H9 (cell line): Measurements from ENCODE around the gene ATP5MG. TPM values are rescaled to one million over a fixed set of nuclear protein-coding genes. Genes with fewer than 3 reads are reported as not detected.
A peak's percentile ranks its signal among the peaks of the same experiment; 100 is the strongest.

ENCODE experiments used
- DNase-seq: peaks from one replicate; pipeline ENCODE4 v3.0.0-alpha.2; 2017
- H2AFZ ChIP-seq: one replicate; pipeline ENCODE4 v1.6.1; 2013; ENCODE audit warnings: mild to moderate bottlenecking, low read length, control low read depth, moderate library complexity
- H2AK5ac ChIP-seq: 2 replicates; pipeline ENCODE4 v1.6.1; 2013; ENCODE audit warnings: low read length, control low read depth, mixed read lengths; ENCODE audit not compliant: insufficient read length
- H2BK120ac ChIP-seq: one replicate; pipeline ENCODE4 v1.6.1; 2013; ENCODE audit warnings: low read depth, mild to moderate bottlenecking, low read length, control low read depth, inconsistent platforms; ENCODE audit not compliant: poor library complexity, severe bottlenecking
- H2BK12ac ChIP-seq: 2 replicates; pipeline ENCODE4 v1.6.1; 2013; ENCODE audit warnings: low read length, control low read depth, mixed read lengths, low read depth; ENCODE audit not compliant: insufficient read length
- H2BK15ac ChIP-seq: 2 replicates; pipeline ENCODE4 v1.6.1; 2013; ENCODE audit warnings: low read depth, low read length, control low read depth
- H2BK20ac ChIP-seq: one replicate; pipeline ENCODE4 v1.6.1; 2013; ENCODE audit warnings: low read depth, mild to moderate bottlenecking, low read length, control low read depth, inconsistent platforms; ENCODE audit not compliant: poor library complexity, severe bottlenecking
- H2BK5ac ChIP-seq: 2 replicates; pipeline ENCODE4 v1.6.1; 2013; ENCODE audit warnings: low read length, control low read depth, mixed read lengths; ENCODE audit not compliant: insufficient read length
- H3K14ac ChIP-seq: 2 replicates; pipeline ENCODE4 v1.6.1; 2013; ENCODE audit warnings: low read length, control low read depth; ENCODE audit not compliant: insufficient read depth
- H3K18ac ChIP-seq: 2 replicates; pipeline ENCODE4 v1.6.1; 2013; ENCODE audit warnings: low read depth, mild to moderate bottlenecking, mixed read lengths, low read length, control low read depth; ENCODE audit not compliant: insufficient read length
- H3K23ac ChIP-seq: 2 replicates; pipeline ENCODE4 v1.6.1; 2013; ENCODE audit warnings: low read length, control low read depth, mixed read lengths, low read depth; ENCODE audit not compliant: insufficient read length
- H3K23me2 ChIP-seq: 2 replicates; pipeline ENCODE4 v1.6.1; 2013; ENCODE audit warnings: low read depth, mild to moderate bottlenecking, mixed read lengths, low read length, control low read depth; ENCODE audit not compliant: insufficient read length, poor library complexity, severe bottlenecking
- H3K27ac ChIP-seq: 2 replicates; pipeline ENCODE4 v1.5.1; 2013; ENCODE audit warnings: low read length, control low read depth, mixed read lengths, low read depth; ENCODE audit not compliant: insufficient read length
- H3K27me3 ChIP-seq: 2 replicates; pipeline ENCODE4 v1.6.1; 2013; ENCODE audit warnings: low read length, control low read depth, inconsistent platforms; ENCODE audit not compliant: insufficient read depth
- H3K4ac ChIP-seq: 2 replicates; pipeline ENCODE4 v1.6.1; 2013; ENCODE audit warnings: low read depth, mild to moderate bottlenecking, control low read depth, inconsistent platforms, low read length, moderate library complexity
- H3K4me1 ChIP-seq: 2 replicates; pipeline ENCODE4 v1.6.1; 2013; ENCODE audit warnings: low read length, control low read depth, inconsistent platforms; ENCODE audit not compliant: insufficient read depth
- H3K4me2 ChIP-seq: 2 replicates; pipeline ENCODE4 v1.6.1; 2013; ENCODE audit warnings: low read length, control low read depth, mixed read lengths; ENCODE audit not compliant: insufficient read length, insufficient read depth
- H3K56ac ChIP-seq: 2 replicates; pipeline ENCODE4 v1.6.1; 2013; ENCODE audit warnings: low read depth, mild to moderate bottlenecking, mixed read lengths, low read length, control low read depth; ENCODE audit not compliant: insufficient read length
- H3K79me1 ChIP-seq: 2 replicates; pipeline ENCODE4 v1.6.1; 2013; ENCODE audit warnings: low read depth, mild to moderate bottlenecking, moderate library complexity, low read length, control low read depth, inconsistent platforms; ENCODE audit not compliant: insufficient read depth, poor library complexity, severe bottlenecking
- H3K79me2 ChIP-seq: 2 replicates; pipeline ENCODE4 v1.6.1; 2013; ENCODE audit warnings: low read length, control low read depth, inconsistent platforms; ENCODE audit not compliant: insufficient read depth
- H3K9ac ChIP-seq: 2 replicates; pipeline ENCODE4 v1.6.1; 2013; ENCODE audit warnings: low read length, control low read depth, mixed read lengths; ENCODE audit not compliant: insufficient read length; ENCODE audit errors: extremely low read depth
- H3K9me3 ChIP-seq: one replicate; pipeline ENCODE4 v1.6.1; 2013; ENCODE audit warnings: low read depth, low read length, inconsistent platforms; ENCODE audit not compliant: control insufficient read depth
- H3T11ph ChIP-seq: one replicate; pipeline ENCODE4 v1.6.1; 2013; ENCODE audit warnings: mild to moderate bottlenecking, low read length, control low read depth, inconsistent platforms
- H4K20me1 ChIP-seq: one replicate; pipeline ENCODE4 v1.6.1; 2013; ENCODE audit not compliant: control insufficient read depth, insufficient read length, insufficient read depth
- H4K5ac ChIP-seq: 2 replicates; pipeline ENCODE4 v1.6.1; 2013; ENCODE audit warnings: low read depth, mild to moderate bottlenecking, mixed read lengths, low read length, control low read depth; ENCODE audit not compliant: insufficient read length
- H4K8ac ChIP-seq: replicated peaks from 2 replicates; pipeline ENCODE4 v1.6.1; 2013; ENCODE audit warnings: low read length, control low read depth, mixed read lengths, low read depth; ENCODE audit not compliant: insufficient read length
- H4K91ac ChIP-seq: 2 replicates; pipeline ENCODE4 v1.6.1; 2013; ENCODE audit warnings: low read depth, mild to moderate bottlenecking, moderate library complexity, mixed read lengths, low read length, control low read depth; ENCODE audit not compliant: insufficient read length
- H3K27ac Mint-ChIP-seq, 3 experiments: 2 replicates in 2 of 3; 3 replicates in 1 of 3; pipeline ENCODE4 v1.8.0; 2020 to 2021; ENCODE audit warnings: mixed read lengths in 3 of 3, mild to moderate bottlenecking in 1 of 3, moderate library complexity in 1 of 3
- H3K27me3 Mint-ChIP-seq: 2 replicates; pipeline ENCODE4 v1.8.0; 2021; ENCODE audit warnings: low read depth, mild to moderate bottlenecking, moderate library complexity, mixed read lengths
- H3K36me3 Mint-ChIP-seq, 3 experiments: 2 replicates in 2 of 3; 3 replicates in 1 of 3; pipeline ENCODE4 v1.8.0; 2020 to 2021; ENCODE audit warnings: low read depth in 3 of 3, mixed read lengths in 3 of 3; ENCODE audit not compliant: insufficient read depth in 1 of 3
- H3K4me1 Mint-ChIP-seq, 2 experiments: 2 replicates each; pipeline ENCODE4 v1.8.0; 2020; ENCODE audit warnings: mixed read lengths in 2 of 2
- H3K4me3 Mint-ChIP-seq, 2 experiments: 2 replicates in 1 of 2; 3 replicates in 1 of 2; pipeline ENCODE4 v1.8.0; 2020 to 2021; ENCODE audit warnings: mild to moderate bottlenecking in 2 of 2, mixed read lengths in 2 of 2, moderate library complexity in 1 of 2
- H3K9me3 Mint-ChIP-seq, 2 experiments: 2 replicates in 1 of 2; 3 replicates in 1 of 2; pipeline ENCODE4 v1.8.0; 2020; ENCODE audit warnings: mild to moderate bottlenecking in 2 of 2, mixed read lengths in 2 of 2, moderate library complexity in 1 of 2
- CTCF ChIP-seq: fragments of 200-600 bp; sonication (generic); conservative IDR thresholded peaks from 3 replicates; pipeline ENCODE4 v1.8.0; 2021; ENCODE audit warnings: antibody characterized with exemption, mild to moderate bottlenecking
- WGBS: extraction: QIAGEN DNeasy Blood & Tissue Kit; methylation state at CpG from one replicate; pipeline ENCODE4 v1.1.7; 2013; ENCODE audit warnings: missing lambda C conversion rate, low lambda C conversion rate, mixed read lengths; ENCODE audit not compliant: insufficient read length; ENCODE audit errors: extremely low coverage; 5-methylcytosine and 5-hydroxymethylcytosine counted together
- total RNA-seq: library from RNA; stranded (reverse); gene quantifications from 2 replicates; pipeline ENCODE4 v1.2.1, GENCODE V29; 2021

The ATP5MG gene
- total RNA-seq, 1 experiment from 2014 or later, result 254 TPM

DNA sequence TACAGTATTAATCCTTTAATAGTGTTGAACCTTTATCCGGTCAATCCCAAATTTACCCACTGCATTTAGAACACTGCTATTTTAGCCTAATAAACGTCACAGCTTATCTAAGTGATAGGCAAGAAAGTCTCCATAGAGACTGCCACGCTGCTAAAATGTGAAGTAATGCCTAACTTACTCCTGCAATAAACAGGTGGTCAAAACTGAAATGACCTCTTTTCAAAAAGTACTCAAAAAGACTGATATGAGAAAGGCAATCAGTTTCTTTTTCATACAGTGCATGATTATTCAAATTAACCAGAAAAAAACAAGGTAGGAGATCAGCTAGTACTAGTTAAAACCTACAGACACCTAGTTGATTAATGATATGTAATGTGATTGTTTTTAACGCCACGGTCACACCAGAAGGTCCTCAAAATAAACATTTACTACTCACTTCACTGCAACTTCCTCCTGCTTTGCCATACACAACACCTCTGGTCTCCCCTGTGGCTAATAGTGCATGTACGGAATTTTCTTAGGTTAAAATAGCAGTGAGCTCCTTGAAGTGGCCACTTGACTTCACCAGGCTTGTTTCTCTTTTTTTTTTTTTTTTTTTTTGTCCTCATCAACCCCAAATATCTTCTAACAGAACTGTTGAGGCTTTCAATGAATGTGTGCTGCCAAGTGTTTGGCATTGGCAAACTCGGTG is 8.8 kb downstream of the ATP5MG start:
- Histone ChIP-seq H3K23me2 (no peaks in the 10 kb centered on the region), H3K4me1 (no peaks in the 10 kb centered on the region), H3K23ac (no peak overlapping the region), H3K9me3 (no peaks in the 10 kb centered on the region), H4K91ac (no peak overlapping the region), H3T11ph (no peak overlapping the region), H3K79me1 (no peaks in the 10 kb centered on the region), H3K27me3 (no peaks in the 10 kb centered on the region), H4K20me1 (no peaks in the 10 kb centered on the region), H3K4me2 (no peak overlapping the region), H2BK20ac (no peak overlapping the region), H3K56ac (no peak overlapping the region), H4K5ac (no peak overlapping the region), H3K79me2 (no peaks in the 10 kb centered on the region), H2AFZ (no peak overlapping the region), H2BK120ac (no peak overlapping the region), H2BK15ac (no peak overlapping the region), H2AK5ac (no peak overlapping the region), H2BK12ac (no peak overlapping the region), H4K8ac (no peak overlapping the region), H3K27ac (no peak overlapping the region), H3K4ac (no peak overlapping the region), H2BK5ac (no peak overlapping the region), H3K14ac (no peak overlapping the region), H3K9ac (no peak overlapping the region), H3K18ac (no peak overlapping the region)
- no peak overlapping the region for H3K4me3 Mint-ChIP-seq
- DNase-seq, result no peak
- peaks cover 0 to 2% of the 10 kb centered on the region in 2 experiments; a peak in 1 of 4 replicates for H3K4me1 Mint-ChIP-seq
- peak overlapping the region in 1 of 3 experiments; percentile 73; a peak in 2 of 7 replicates for H3K27ac Mint-ChIP-seq
- peaks cover 13 to 46% (median 42%) of the 10 kb centered on the region in 3 experiments; a peak in 6 of 7 replicates for H3K36me3 Mint-ChIP-seq
- no CpG with 5 or more reads among the region's 7 CpGs for WGBS
- no peaks in the 10 kb centered on the region for H3K9me3 Mint-ChIP-seq
- TF ChIP-seq CTCF, result no peak
- no peaks in the 10 kb centered on the region for H3K27me3 Mint-ChIP-seq
